NT2/D1 (cell line): ENCODE measurements around the gene CBX6.

Experiments used
- DNase-seq: peaks from one replicate; pipeline ENCODE4 v3.0.0-alpha.2; 2011; ENCODE audit warnings: low read depth, low spot score
- H3K27me3 ChIP-seq: 2 replicates; pipeline ENCODE4 v1.6.0; 2011; ENCODE audit warnings: mild to moderate bottlenecking; ENCODE audit not compliant: insufficient read length, insufficient read depth
- H3K36me3 ChIP-seq: 2 replicates; pipeline ENCODE4 v1.6.1; 2011; ENCODE audit warnings: mild to moderate bottlenecking, low read length, mixed read lengths; ENCODE audit not compliant: insufficient read depth, insufficient read length
- H3K4me1 ChIP-seq: 2 replicates; pipeline ENCODE4 v1.5.1; 2011; ENCODE audit not compliant: insufficient read depth, insufficient read length
- H3K4me3 ChIP-seq: 2 replicates; pipeline ENCODE4 v1.5.1; 2011; ENCODE audit warnings: low read depth; ENCODE audit not compliant: insufficient read length
- H3K9ac ChIP-seq: 2 replicates; pipeline ENCODE4 v1.6.0; 2011; ENCODE audit warnings: low read depth; ENCODE audit not compliant: insufficient read length
- H3K9me3 ChIP-seq: 2 replicates; pipeline ENCODE4 v1.5.1; 2011; ENCODE audit warnings: mild to moderate bottlenecking, low read length; ENCODE audit not compliant: insufficient read depth
- SUZ12 ChIP-seq: IDR thresholded peaks from 2 replicates; pipeline ENCODE4 v1.6.1; 2011; ENCODE audit not compliant: insufficient read length, insufficient read depth; ENCODE audit errors: extremely low read depth
- YY1 ChIP-seq: IDR thresholded peaks from 2 replicates; pipeline ENCODE4 v1.6.1; 2011; ENCODE audit not compliant: insufficient read length, insufficient read depth
- ZNF274 ChIP-seq: IDR thresholded peaks from 2 replicates; pipeline ENCODE4 v1.6.1; 2011; ENCODE audit warnings: mild to moderate bottlenecking, low read depth, low read length

CBX6 gene

DNA sequence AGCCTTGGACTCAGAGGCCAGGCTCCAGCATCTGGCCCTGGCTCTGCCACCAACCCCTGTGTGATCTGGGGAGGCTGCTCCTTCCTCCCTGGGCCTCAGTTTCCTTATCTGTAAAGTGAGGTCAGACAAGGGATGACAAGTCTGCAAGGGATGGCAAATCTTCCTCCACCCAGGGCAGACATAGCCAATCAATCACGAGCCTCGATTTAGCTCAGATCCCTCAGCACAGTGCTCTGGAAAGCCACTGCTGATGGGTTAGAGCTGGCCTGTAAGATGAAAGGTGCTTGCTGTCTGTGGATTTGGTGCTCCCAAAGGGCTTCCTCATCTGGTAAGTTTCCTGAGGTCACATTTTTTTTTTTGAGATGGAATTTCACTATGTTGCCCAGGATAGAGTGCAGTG lies 48.4 kb downstream of the CBX6 start:
- no peaks in the 10 kb centered on the region for H3K27me3 ChIP-seq

GRCh38 chr22:38823076-38823475 lies 48.9 kb downstream of the CBX6 start:
- Histone ChIP-seq H3K36me3 (peaks cover 7% of the 10 kb centered on the region), H3K4me3 (no peak overlapping the region), H3K27me3 (no peaks in the 10 kb centered on the region), H3K9me3 (no peaks in the 10 kb centered on the region), H3K9ac (no peak overlapping the region), H3K4me1 (no peaks in the 10 kb centered on the region)
- no peak for DNase-seq
- TF ChIP-seq YY1 (no peak), ZNF274 (no peak), SUZ12 (no peak)

More for the DNA sequence above, 48.4 kb downstream of the CBX6 start:
- no peak overlapping the region for H3K9ac ChIP-seq
- no peaks in the 10 kb centered on the region for H3K4me1 ChIP-seq
- TF ChIP-seq SUZ12, result no peak
- no peak for TF ChIP-seq ZNF274
- H3K36me3 ChIP-seq, result peaks cover 7% of the 10 kb centered on the region
- H3K9me3 ChIP-seq, result no peaks in the 10 kb centered on the region
- no peak overlapping the region for H3K4me3 ChIP-seq
- DNase-seq, result no peak

- peaks cover 4% of the 10 kb centered on the region for H3K4me1 ChIP-seq
- H3K9ac ChIP-seq, result no peak overlapping the region
- no peak for DNase-seq
- TF ChIP-seq ZNF274 (no peak), SUZ12 (no peak), YY1 (no peak)
- H3K27me3 ChIP-seq, result no peaks in the 10 kb centered on the region
- H3K9me3 ChIP-seq, result no peaks in the 10 kb centered on the region
- no peak overlapping the region for H3K4me3 ChIP-seq
- H3K36me3 ChIP-seq, result no peaks in the 10 kb centered on the region
These were observed 52.0 kb downstream of the CBX6 start for GRCh38 chr22:38820020-38820419.

GRCh38 chr22:38819387-38819940 lies 52.6 kb downstream of the CBX6 start:
- peaks cover 4% of the 10 kb centered on the region for H3K4me1 ChIP-seq
- H3K4me3 ChIP-seq, result no peak overlapping the region
- no peak for DNase-seq
- H3K9me3 ChIP-seq, result no peaks in the 10 kb centered on the region
- TF ChIP-seq ZNF274 (no peak), YY1 (no peak), SUZ12 (no peak)
- no peaks in the 10 kb centered on the region for H3K36me3 ChIP-seq
- no peaks in the 10 kb centered on the region for H3K27me3 ChIP-seq
- H3K9ac ChIP-seq, result no peak overlapping the region

GRCh38 chr22:38817196-38817595 lies 54.8 kb downstream of the CBX6 start:
- no peak overlapping the region for H3K9ac ChIP-seq
- no peak overlapping the region for H3K4me3 ChIP-seq
- DNase-seq, result no peak
- TF ChIP-seq SUZ12 (no peak), YY1 (no peak), ZNF274 (no peak)
- peaks cover 4% of the 10 kb centered on the region for H3K4me1 ChIP-seq
- H3K27me3 ChIP-seq, result no peaks in the 10 kb centered on the region
- no peaks in the 10 kb centered on the region for H3K9me3 ChIP-seq
- no peaks in the 10 kb centered on the region for H3K36me3 ChIP-seq

DNA sequence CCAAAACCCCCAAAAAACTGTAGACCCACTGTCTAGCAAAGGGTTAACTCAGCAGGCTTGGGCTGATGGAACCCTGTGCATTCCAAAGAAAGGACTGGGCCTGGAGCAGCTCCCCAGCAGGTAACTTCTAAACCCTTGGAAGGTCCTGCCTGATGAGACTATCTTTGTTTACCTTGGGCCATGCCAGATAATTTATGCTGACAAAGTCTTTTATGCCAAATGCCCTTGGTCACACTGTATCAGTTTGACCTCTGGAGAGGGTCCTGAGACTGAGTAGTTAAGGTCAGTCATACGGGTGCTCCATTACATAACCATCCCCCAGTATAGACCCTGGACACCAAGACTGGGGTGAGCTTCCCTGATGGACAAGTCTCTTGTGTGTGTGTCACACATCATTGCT lies 56.2 kb downstream of the CBX6 start:
- no peak for DNase-seq
- H3K27me3 ChIP-seq, result no peaks in the 10 kb centered on the region
- no peaks in the 10 kb centered on the region for H3K9me3 ChIP-seq
- no peak for TF ChIP-seq YY1
- TF ChIP-seq SUZ12, result no peak
- no peak for TF ChIP-seq ZNF274
- no peaks in the 10 kb centered on the region for H3K36me3 ChIP-seq
- H3K4me1 ChIP-seq, result peaks cover 4% of the 10 kb centered on the region
- no peak overlapping the region for H3K4me3 ChIP-seq
- H3K9ac ChIP-seq, result no peak overlapping the region
